Thyroid gland (tissue), 4 donors: ENCODE measurements around the gene KCNH1. TPM values are rescaled to one million over a fixed set of nuclear protein-coding genes. Genes with fewer than 3 reads are reported as not detected.

ENCODE experiments used
- DNase-seq, 2 donors: peaks; one replicate each; pipeline ENCODE4 v3.0.0-alpha.2; 2019
- H3K27ac ChIP-seq, 3 donors: fragments of 200-600 bp; sonication (generic); 1 replicate in 2 of 3; 2 replicates in 1 of 3; pipeline ENCODE4 v1.5.1; 2016 to 2019; ENCODE audit warnings: mild to moderate bottlenecking in 1 of 3, moderate library complexity in 1 of 3
- H3K27me3 ChIP-seq: fragments of 200-600 bp; sonication (generic); one replicate; pipeline ENCODE4 v1.5.1; 2019
- H3K36me3 ChIP-seq, 2 donors: fragments of 200-600 bp; sonication (generic); one replicate each; pipeline ENCODE4 v1.5.1; 2016 to 2019
- H3K4me1 ChIP-seq, 2 donors: fragments of 200-600 bp; sonication (generic); one replicate each; pipeline ENCODE4 v1.5.1; 2017 to 2019
- H3K4me3 ChIP-seq, 3 donors: fragments of 200-600 bp; sonication (generic); replicated peaks in 1 of 3; 1 replicate in 2 of 3; 2 replicates in 1 of 3; pipeline ENCODE4 v1.5.1; 2016; ENCODE audit warnings: mild to moderate bottlenecking in 1 of 3
- H3K9me3 ChIP-seq: fragments of 200-600 bp; sonication (generic); one replicate; pipeline ENCODE4 v1.5.1; 2017
- POLR2A ChIP-seq, 2 donors: fragments of 450-650 bp; IDR thresholded peaks; one replicate each; pipeline ENCODE4 v1.6.1; 2017; ENCODE audit warnings: antibody characterized with exemption in 2 of 2, mild to moderate bottlenecking in 2 of 2, moderate library complexity in 1 of 2
- WGBS, 2 donors: methylation state at CpG; one replicate each; pipeline ENCODE4 v1.1.5; 2017; 5-methylcytosine and 5-hydroxymethylcytosine counted together
- intact Hi-C: fragments of 100-400 bp; cut with DNase I; formaldehyde crosslinking; loops from one replicate; pipeline ENCODE4 v1.15.1; 2023
- total RNA-seq, 4 donors: library from RNA; depleted of rRNA; stranded (reverse); fragments of >200 nt; gene quantifications; one replicate each; pipeline ENCODE4 v1.2.3, GENCODE V29; 2016
- TF ChIP-seq, protein P1 (sequence below), 6 experiments: fragments of 200-600 bp in 3 of 6; fragments of 450-650 bp in 3 of 6; sonication (generic) in 3 of 6; IDR thresholded peaks; one replicate each; pipeline ENCODE4 v1.5.1; 2016 to 2019; ENCODE audit warnings: antibody characterized with exemption in 6 of 6, mild to moderate bottlenecking in 2 of 6, inconsistent platforms in 1 of 6, moderate library complexity in 1 of 6

The KCNH1 gene
- total RNA-seq, 4 donors from 2014 or later = 1.3 TPM; not detected in 2

- 49 to 53% methylated on average over 2 of the region's 2 CpGs for WGBS, 2 donors
These were observed 189.7 kb downstream of the KCNH1 start for GRCh38 chr1:210944252-210944651.

GRCh38 chr1:210942513-210942912, 191.4 kb downstream of the KCNH1 start:
- intact Hi-C loops = no loop called here
- no peak for DNase-seq
- TF ChIP-seq, protein P1, sequence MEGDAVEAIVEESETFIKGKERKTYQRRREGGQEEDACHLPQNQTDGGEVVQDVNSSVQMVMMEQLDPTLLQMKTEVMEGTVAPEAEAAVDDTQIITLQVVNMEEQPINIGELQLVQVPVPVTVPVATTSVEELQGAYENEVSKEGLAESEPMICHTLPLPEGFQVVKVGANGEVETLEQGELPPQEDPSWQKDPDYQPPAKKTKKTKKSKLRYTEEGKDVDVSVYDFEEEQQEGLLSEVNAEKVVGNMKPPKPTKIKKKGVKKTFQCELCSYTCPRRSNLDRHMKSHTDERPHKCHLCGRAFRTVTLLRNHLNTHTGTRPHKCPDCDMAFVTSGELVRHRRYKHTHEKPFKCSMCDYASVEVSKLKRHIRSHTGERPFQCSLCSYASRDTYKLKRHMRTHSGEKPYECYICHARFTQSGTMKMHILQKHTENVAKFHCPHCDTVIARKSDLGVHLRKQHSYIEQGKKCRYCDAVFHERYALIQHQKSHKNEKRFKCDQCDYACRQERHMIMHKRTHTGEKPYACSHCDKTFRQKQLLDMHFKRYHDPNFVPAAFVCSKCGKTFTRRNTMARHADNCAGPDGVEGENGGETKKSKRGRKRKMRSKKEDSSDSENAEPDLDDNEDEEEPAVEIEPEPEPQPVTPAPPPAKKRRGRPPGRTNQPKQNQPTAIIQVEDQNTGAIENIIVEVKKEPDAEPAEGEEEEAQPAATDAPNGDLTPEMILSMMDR (IDR thresholded peaks at IDR 0.05) = no peak
- no peak for TF ChIP-seq POLR2A (IDR thresholded peaks at IDR 0.05)

More at GRCh38 chr1:210944252-210944651, 189.7 kb downstream of the KCNH1 start:
- H3K36me3 ChIP-seq = no peaks in the 10 kb centered on the region
- H3K27ac ChIP-seq = no peak overlapping the region
- intact Hi-C loops = no loop called here
- H3K27me3 ChIP-seq = no peaks in the 10 kb centered on the region
- H3K4me3 ChIP-seq = no peak overlapping the region
- H3K4me1 ChIP-seq = no peaks in the 10 kb centered on the region
- TF ChIP-seq POLR2A (IDR thresholded peaks at IDR 0.05) = no peak
- TF ChIP-seq, protein P1 (IDR thresholded peaks at IDR 0.05) = no peak
- H3K9me3 ChIP-seq = no peaks in the 10 kb centered on the region
- no peak for DNase-seq

DNA sequence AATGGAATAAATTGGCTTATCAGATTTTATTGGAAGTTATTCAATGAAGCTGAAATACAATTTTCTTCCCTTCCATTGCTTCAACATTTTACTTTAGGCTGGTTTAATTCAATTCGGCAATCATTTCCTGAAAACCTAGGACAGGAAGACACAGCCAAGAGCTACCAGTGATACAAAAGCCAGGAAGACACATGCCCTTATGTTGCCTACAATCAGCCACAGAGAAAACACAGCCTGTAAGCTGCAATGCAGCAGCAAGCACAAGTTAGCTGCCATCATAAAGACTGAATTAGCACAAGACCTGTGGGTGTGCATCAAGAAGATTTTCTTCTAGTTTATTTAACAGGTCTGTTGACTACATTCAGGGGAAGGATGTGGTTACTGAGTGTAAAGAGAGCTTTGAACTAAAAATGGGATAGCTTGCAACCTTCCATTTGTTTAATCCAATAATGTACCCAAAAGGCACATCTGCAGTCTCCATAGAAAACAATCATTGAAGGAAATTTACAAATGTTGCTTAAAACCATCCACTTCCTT, 193.8 kb downstream of the KCNH1 start:
- WGBS, 2 donors = 81 to 84% methylated on average over 1 of the region's 1 CpG
- intact Hi-C loops = no loop called here

More at GRCh38 chr1:210942513-210942912, 191.4 kb downstream of the KCNH1 start:
- 86 to 93% methylated on average over 2 of the region's 2 CpGs for WGBS, 2 donors
- no peaks in the 10 kb centered on the region for H3K4me1 ChIP-seq
- no peak overlapping the region for H3K4me3 ChIP-seq
- H3K27ac ChIP-seq = no peak overlapping the region
- H3K9me3 ChIP-seq = no peaks in the 10 kb centered on the region
- no peaks in the 10 kb centered on the region for H3K36me3 ChIP-seq
- H3K27me3 ChIP-seq = no peaks in the 10 kb centered on the region

DNA sequence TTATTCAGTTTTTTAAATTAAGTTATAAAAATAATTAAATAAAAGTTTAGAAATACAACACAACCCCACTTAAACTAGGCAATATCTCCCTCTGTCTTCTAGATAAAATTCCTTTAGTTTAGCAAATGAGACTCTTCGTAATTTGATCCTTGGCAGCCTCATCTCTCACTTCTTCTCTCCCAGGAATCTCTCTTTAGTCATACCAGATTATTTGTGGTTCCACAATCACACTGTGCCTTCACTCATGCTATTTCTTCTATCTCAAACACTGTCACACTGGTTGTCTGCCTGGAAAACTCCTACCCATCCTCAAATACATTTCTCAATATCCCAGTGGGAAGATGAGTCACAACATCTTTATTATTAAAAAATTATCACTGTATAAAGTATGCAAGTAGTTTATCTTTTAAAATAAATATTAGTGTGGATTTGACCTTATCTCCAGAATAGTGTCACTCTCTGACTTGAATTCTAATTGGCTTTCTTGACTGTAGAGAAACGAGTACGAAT, 195.5 kb downstream of the KCNH1 start:
- DNase-seq = no peak
- Histone ChIP-seq H3K36me3 (no peaks in the 10 kb centered on the region), H3K9me3 (no peaks in the 10 kb centered on the region), H3K4me3 (no peak overlapping the region), H3K4me1 (no peaks in the 10 kb centered on the region), H3K27me3 (no peaks in the 10 kb centered on the region), H3K27ac (no peak overlapping the region)
- intact Hi-C loops = no loop called here
- 78 to 88% methylated on average over 3 of the region's 3 CpGs for WGBS, 2 donors
- TF ChIP-seq, protein P1 (IDR thresholded peaks at IDR 0.05) = no peak
- TF ChIP-seq POLR2A (IDR thresholded peaks at IDR 0.05) = no peak

More for the DNA sequence above, 193.8 kb downstream of the KCNH1 start:
- TF ChIP-seq POLR2A (IDR thresholded peaks at IDR 0.05) = no peak
- TF ChIP-seq, protein P1 (IDR thresholded peaks at IDR 0.05) = no peak
- Histone ChIP-seq H3K27me3 (no peaks in the 10 kb centered on the region), H3K27ac (no peak overlapping the region), H3K4me3 (no peak overlapping the region), H3K36me3 (no peaks in the 10 kb centered on the region), H3K9me3 (no peaks in the 10 kb centered on the region), H3K4me1 (no peaks in the 10 kb centered on the region)
- DNase-seq = no peak

DNA sequence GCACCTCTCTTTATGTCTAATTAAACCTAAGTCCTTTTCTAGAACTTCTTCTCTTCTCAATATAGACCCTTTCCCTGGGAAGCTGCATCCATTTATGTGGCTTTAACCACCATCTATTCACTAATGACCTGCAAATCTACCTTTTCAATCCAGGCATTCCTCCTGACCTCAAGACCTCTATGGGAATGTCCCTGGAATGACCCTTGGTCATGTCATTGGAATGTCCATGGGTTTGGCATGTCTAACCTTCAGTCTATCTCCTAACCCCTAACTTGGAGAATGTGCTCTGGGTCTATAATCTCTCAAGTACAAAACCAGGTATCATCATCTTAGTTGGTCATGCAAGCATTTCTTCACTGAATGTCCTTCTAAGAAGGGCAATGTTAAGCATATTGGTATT, 196.1 kb downstream of the KCNH1 start:
- no peaks in the 10 kb centered on the region for H3K4me1 ChIP-seq
- H3K27ac ChIP-seq = no peak overlapping the region
- no peak for DNase-seq
- no peaks in the 10 kb centered on the region for H3K36me3 ChIP-seq
- no peaks in the 10 kb centered on the region for H3K9me3 ChIP-seq
- intact Hi-C loops = no loop called here
- H3K27me3 ChIP-seq = no peaks in the 10 kb centered on the region
- TF ChIP-seq POLR2A (IDR thresholded peaks at IDR 0.05) = no peak
- TF ChIP-seq, protein P1 (IDR thresholded peaks at IDR 0.05) = no peak
- H3K4me3 ChIP-seq = no peak overlapping the region
